ENCODE measurements around the gene PDCL2. TPM values are rescaled to one million over a fixed set of nuclear protein-coding genes. Genes with fewer than 3 reads are reported as not detected.
"Not testable (repeated sequence)": the region's sequence is repeated elsewhere in the genome, so short reads cannot be mapped to it uniquely, and the experiment has no call there.

PDCL2 gene
- total RNA-seq, 1 donor from 2014 or later: not detected

DNA sequence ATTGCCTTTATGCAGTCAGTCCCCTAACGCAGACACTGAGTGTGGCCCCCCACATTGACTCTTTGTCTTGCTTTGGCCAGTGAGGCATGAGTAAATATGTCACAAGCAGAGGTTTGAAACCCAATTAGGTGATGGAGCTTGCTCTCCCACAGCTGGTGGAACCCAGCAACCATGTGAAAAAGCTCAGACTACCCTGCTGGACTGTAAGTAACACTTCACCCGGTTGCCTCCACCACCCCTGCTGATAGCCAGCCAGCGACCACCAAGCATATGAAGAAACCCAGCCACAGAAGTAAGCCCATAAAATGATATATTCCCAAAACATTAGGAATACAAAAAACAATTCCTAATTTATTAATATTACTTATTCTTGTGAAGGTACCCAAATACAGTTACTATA is 21.6 kb upstream of the PDCL2 start:
- Mint-ChIP-seq H3K4me1 (ENCODE audit: low read depth) (no peaks in the 10 kb centered on the region), H3K9me3 (no peaks in the 10 kb centered on the region), H3K36me3 (ENCODE audit: low read depth) (no peaks in the 10 kb centered on the region), H3K27me3 (ENCODE audit: insufficient read depth) (no peaks in the 10 kb centered on the region), H3K4me3 (no peak overlapping the region), H3K27ac (no peak overlapping the region)
- DNase-seq (ENCODE audit: low spot score): no peak
- intact Hi-C loops (cut with micrococcal nuclease): no loop called here

DNA sequence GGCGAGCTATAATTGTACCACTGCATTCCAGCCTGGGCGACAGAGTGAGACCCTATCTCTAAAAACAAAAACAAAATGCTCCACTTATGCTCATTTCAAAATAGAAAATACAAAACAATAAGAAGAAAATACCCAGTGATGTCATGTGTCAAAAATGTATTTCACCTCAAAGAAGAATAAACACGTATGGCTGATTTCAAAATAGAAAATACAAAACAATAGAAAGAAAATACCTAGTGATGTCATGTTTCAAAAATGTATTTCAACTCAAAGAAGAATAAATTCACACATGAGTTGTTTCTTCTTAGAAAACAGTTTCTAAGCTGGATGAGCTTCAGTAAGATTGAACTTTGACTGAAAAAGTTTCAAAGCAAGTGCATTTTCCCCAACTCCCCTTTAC is 20.3 kb upstream of the PDCL2 start:
- Mint-ChIP-seq H3K27me3 (ENCODE audit: insufficient read depth) (no peaks in the 10 kb centered on the region), H3K36me3 (ENCODE audit: low read depth) (no peaks in the 10 kb centered on the region)

DNA sequence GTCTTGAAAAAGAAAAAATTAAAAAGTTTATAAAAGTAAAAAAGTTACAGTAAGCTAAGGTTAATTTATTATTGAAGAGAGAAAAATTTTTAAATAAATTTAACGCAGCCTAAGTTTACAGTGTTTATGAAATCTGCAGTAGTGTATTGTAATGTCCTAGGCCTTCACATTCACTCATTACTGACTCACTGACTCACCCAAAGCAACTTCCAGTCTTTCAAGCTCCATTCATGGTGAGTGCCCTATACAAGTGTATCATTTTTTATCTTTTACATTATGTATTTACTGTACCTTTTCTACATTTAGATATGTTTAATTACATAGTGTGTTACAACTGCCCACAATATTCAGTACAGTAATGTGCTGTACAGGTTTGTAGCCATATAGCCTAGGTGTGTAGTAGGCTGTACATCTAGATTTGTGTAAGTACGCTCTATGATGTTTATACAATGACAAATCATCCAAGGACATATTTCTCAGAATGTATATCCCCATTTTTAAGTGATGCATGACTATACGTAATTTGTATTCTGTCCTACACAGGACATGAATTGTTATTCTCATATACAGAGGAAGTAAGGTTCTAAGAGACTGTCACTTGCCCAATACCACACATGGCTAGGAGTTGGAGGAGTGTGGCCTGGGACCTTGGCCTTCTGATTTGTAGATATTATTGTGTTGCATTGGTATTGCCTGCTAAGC is 19.5 kb upstream of the PDCL2 start:
- Mint-ChIP-seq H3K27ac (no peak overlapping the region), H3K36me3 (ENCODE audit: low read depth) (no peaks in the 10 kb centered on the region), H3K27me3 (ENCODE audit: insufficient read depth) (no peaks in the 10 kb centered on the region), H3K9me3 (no peaks in the 10 kb centered on the region), H3K4me1 (ENCODE audit: low read depth) (no peaks in the 10 kb centered on the region), H3K4me3 (no peak overlapping the region)
- intact Hi-C loops (cut with micrococcal nuclease): no loop called here
- DNase-seq (ENCODE audit: low spot score): no peak

More for the DNA sequence above, 20.3 kb upstream of the PDCL2 start:
- Mint-ChIP-seq H3K9me3 (no peaks in the 10 kb centered on the region), H3K27ac (no peak overlapping the region), H3K4me3 (no peak overlapping the region), H3K4me1 (ENCODE audit: low read depth) (no peaks in the 10 kb centered on the region)
- intact Hi-C loops (cut with micrococcal nuclease): no loop called here
- DNase-seq (ENCODE audit: low spot score): no peak

DNA sequence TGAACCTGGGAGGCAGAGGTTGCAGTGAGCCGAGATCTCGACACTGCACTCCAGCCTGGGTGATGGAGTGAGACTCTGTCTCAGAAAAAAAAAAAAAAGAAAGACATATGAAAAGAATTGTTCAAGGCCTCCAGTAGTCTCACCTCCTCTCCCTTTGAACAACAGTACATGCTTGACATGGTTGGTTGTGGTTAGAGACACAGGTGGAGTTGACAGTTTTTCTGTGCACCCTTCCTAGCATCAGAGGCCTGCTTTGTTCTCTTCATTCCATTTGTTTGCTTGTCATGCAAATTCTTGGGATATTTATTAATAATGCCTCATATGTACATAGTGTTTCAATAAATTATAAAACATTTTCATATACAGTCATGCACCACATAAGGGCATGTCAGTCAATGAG is 18.3 kb upstream of the PDCL2 start:
- no peak overlapping the region for H3K4me3 Mint-ChIP-seq
- no peak overlapping the region for H3K27ac Mint-ChIP-seq
- no peaks in the 10 kb centered on the region for H3K36me3 Mint-ChIP-seq (ENCODE audit: low read depth)
- H3K27me3 Mint-ChIP-seq (ENCODE audit: insufficient read depth): no peaks in the 10 kb centered on the region
- H3K4me1 Mint-ChIP-seq (ENCODE audit: low read depth): no peaks in the 10 kb centered on the region
- DNase-seq (ENCODE audit: low spot score): no peak
- H3K9me3 Mint-ChIP-seq: no peaks in the 10 kb centered on the region
- intact Hi-C loops (cut with micrococcal nuclease): no loop called here

DNA sequence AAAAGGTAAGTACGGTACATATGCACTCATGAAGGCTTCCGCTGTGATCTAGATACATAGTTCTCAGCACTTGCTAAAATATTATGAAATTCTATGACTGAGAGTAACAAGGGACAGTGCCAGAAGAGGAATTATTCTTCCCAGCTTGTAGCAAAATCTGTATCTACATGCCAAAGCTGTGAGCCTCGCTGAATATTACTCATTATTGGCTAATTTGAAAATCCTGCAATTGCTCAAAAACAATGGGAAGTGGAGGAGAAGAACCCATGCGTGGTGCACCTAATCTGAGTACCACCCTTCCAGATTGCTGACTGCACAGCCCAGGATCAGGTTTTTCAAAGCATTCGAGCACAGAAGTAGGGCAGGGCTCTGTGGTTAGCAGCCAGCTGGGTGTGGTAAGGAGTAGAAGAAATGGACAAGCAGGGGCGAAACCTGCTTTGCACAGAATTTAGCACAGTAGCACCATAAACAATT is 17.4 kb upstream of the PDCL2 start:
- no peaks in the 10 kb centered on the region for H3K36me3 Mint-ChIP-seq (ENCODE audit: low read depth)
- intact Hi-C loops (cut with micrococcal nuclease): no loop called here
- no peak overlapping the region for H3K27ac Mint-ChIP-seq
- no peak for DNase-seq (ENCODE audit: low spot score)
- H3K27me3 Mint-ChIP-seq (ENCODE audit: insufficient read depth): no peaks in the 10 kb centered on the region
- no peaks in the 10 kb centered on the region for H3K4me1 Mint-ChIP-seq (ENCODE audit: low read depth)
- no peak overlapping the region for H3K4me3 Mint-ChIP-seq
- no peaks in the 10 kb centered on the region for H3K9me3 Mint-ChIP-seq

DNA sequence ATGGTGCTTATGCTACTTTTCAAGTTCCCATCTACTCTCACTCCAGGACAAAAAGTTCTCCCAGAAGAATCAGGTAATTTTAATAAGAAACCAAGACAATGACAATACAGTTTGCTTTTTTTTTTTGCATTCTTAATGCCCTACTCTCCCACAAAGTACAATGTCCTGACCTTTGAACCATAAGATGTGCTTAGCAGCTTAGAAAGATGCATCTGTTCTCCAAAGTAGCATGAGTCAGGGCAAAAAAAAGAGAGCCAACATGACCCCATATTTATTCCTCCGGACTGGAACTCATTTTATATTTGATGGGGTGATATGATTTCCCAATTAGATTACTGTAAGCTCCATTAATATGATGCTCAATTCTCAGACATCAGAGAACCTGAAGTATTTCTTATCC is 16.5 kb upstream of the PDCL2 start:
- intact Hi-C loops (cut with micrococcal nuclease): no loop called here
- no peaks in the 10 kb centered on the region for H3K27me3 Mint-ChIP-seq (ENCODE audit: insufficient read depth)

DNA sequence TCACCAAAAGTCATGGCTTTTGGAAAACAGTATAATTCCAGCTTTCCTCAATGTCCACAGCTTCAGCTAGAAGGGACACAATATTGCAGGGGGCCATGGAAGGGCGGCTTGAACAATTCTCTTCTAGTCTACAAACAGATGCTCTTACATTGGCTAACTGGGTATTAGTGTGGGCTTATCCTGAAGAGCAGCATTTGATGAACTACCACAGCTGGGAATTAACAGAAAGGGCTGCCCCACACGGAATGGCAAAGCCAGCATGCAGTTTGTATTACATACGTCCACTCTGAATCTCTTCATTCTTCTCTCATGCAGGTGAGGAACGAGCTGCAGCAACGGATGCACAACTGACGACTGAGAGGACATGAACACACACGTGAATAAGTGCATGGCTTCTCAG is 13.0 kb upstream of the PDCL2 start:
- intact Hi-C loops (cut with micrococcal nuclease): no loop called here
- peaks cover 5% of the 10 kb centered on the region for H3K27me3 Mint-ChIP-seq (ENCODE audit: insufficient read depth)
- no peak overlapping the region for H3K4me3 Mint-ChIP-seq
- no peak overlapping the region for H3K27ac Mint-ChIP-seq
- H3K4me1 Mint-ChIP-seq (ENCODE audit: low read depth): no peaks in the 10 kb centered on the region
- DNase-seq (ENCODE audit: low spot score): no peak
- H3K9me3 Mint-ChIP-seq: no peaks in the 10 kb centered on the region
- H3K36me3 Mint-ChIP-seq (ENCODE audit: low read depth): no peaks in the 10 kb centered on the region

More for the DNA sequence above, 16.5 kb upstream of the PDCL2 start:
- H3K4me1 Mint-ChIP-seq (ENCODE audit: low read depth): no peaks in the 10 kb centered on the region
- no peak overlapping the region for H3K27ac Mint-ChIP-seq
- no peak for DNase-seq (ENCODE audit: low spot score)
- H3K4me3 Mint-ChIP-seq: no peak overlapping the region
- no peaks in the 10 kb centered on the region for H3K9me3 Mint-ChIP-seq
- no peaks in the 10 kb centered on the region for H3K36me3 Mint-ChIP-seq (ENCODE audit: low read depth)

DNA sequence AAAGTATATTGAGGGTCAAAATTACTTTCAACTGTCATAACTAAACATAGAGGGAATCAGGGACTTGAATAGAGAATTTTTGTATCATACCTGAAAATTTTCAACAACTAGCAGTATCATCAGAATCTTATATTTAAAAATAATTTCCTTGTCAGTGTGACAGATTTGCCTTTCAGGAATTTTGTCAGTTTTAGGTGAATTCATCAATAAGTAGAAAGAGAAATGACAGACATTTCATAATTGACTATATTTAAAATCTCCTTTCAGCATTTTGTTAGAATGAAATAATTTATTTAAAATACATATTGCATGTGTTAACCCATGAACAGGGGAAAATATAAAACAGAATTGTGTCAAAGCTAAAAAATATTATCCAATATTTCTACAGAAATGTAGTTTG is 8.6 kb upstream of the PDCL2 start:
- Mint-ChIP-seq H3K4me3 (no peak overlapping the region), H3K27me3 (ENCODE audit: insufficient read depth) (peaks cover 13% of the 10 kb centered on the region), H3K27ac (no peak overlapping the region), H3K9me3 (no peaks in the 10 kb centered on the region), H3K36me3 (ENCODE audit: low read depth) (no peaks in the 10 kb centered on the region), H3K4me1 (ENCODE audit: low read depth) (no peaks in the 10 kb centered on the region)
- intact Hi-C loops (cut with micrococcal nuclease): no loop called here
- DNase-seq (ENCODE audit: low spot score): no peak

DNA sequence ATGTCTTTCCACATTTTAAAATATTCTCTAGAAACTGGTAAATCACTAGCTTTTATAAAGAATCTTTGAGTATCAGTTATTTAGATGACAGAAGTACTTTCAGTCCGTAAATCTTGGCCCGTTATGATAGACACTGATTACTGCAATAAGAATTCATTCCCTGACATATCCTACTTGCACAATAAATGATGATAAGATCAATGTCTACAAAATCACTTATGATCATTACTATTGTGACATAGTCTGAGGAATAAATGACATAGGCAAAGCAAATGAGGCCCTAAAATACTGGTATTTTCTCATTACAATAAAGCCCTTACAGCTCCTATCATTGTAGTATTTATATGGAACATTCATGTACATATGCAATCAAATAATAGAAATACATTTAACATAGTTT is 6.6 kb upstream of the PDCL2 start:
- Mint-ChIP-seq H3K27me3 (ENCODE audit: insufficient read depth) (peaks cover 13% of the 10 kb centered on the region), H3K27ac (no peak overlapping the region), H3K4me3 (no peak overlapping the region), H3K4me1 (ENCODE audit: low read depth) (no peaks in the 10 kb centered on the region), H3K9me3 (no peaks in the 10 kb centered on the region), H3K36me3 (ENCODE audit: low read depth) (no peaks in the 10 kb centered on the region)
- intact Hi-C loops (cut with micrococcal nuclease): no loop called here
- no peak for DNase-seq (ENCODE audit: low spot score)

DNA sequence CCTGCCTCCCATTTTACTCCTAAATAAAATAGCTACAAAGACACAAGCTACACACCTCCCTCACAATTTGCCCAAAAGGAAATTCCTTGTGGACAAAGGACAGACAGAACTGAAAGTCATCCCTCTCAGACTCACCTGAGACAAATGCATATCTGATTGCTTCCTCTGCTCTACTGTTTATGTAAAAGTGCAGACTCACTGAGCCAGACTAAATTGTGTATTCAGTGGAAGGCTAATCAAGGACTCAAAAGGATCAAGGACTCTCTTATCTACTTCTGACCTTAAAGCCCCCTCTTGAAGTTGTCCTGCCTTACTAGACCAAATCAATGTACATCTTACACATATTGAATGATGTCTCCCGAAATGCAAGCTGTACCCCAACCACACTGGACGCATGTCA is 3.9 kb downstream of the PDCL2 start:
- Mint-ChIP-seq H3K36me3 (ENCODE audit: low read depth) (no peaks in the 10 kb centered on the region), H3K9me3 (peaks cover 3% of the 10 kb centered on the region), H3K4me3 (no peak overlapping the region), H3K4me1 (ENCODE audit: low read depth) (no peaks in the 10 kb centered on the region), H3K27ac (no peak overlapping the region), H3K27me3 (ENCODE audit: insufficient read depth) (peaks cover 1% of the 10 kb centered on the region)
- no peak for DNase-seq (ENCODE audit: low spot score)
- intact Hi-C loops (cut with micrococcal nuclease): no loop called here

DNA sequence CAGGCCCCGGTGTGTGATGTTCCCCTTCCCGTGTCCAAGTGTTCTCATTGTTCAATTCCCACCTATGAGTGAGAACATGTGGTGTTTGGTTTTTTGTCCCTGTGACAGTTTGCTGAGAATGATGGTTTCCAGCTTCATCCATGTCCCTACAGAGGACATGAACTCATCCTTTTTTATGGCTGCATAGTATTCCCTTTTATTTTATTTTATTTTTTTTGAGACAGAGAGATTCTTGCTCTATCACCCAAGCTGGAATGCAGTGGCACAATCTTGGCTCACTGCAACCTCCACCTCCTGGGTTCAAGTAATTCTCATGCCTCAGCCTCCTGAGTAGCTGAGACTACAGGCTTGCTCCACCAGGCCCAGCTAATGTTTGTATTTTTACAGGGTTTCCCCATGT is 9.3 kb downstream of the PDCL2 start:
- H3K9me3 Mint-ChIP-seq; DNase-seq (ENCODE audit: low spot score); H3K4me3 Mint-ChIP-seq; H3K36me3 Mint-ChIP-seq (ENCODE audit: low read depth); intact Hi-C loops (cut with micrococcal nuclease); H3K27me3 Mint-ChIP-seq (ENCODE audit: insufficient read depth); H3K4me1 Mint-ChIP-seq (ENCODE audit: low read depth); H3K27ac Mint-ChIP-seq: not testable (repeated sequence)

DNA sequence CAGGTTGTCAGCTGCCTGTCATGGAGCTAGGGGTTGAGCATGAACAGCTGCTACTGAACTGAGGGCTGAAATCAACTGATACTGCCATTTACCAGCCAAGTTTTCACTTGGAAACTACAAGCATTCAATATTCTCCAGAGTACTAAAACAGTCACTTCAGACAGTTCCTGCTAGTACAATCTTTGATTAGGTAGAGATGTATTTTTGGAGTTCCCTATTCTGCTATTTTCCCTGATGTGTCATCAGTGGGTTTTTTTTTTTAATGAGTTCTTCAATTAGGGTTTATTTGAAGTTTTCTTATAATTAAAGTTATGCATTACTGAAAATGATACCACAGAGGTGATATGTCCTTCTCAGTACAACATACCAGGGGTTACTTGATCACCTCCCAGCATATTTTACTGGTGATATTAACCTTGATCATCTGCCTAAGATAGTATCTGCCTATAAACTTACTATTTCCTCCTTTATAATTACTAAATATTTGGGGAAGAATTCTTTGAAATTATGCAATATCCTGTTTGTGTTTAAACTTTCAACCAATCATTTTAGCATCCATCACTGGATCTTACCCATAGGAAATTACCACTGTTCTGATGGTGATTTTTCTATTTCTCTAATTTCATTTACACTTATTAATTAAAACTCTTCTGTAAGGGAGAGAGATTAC is 13.6 kb downstream of the PDCL2 start:
- Mint-ChIP-seq H3K4me1 (ENCODE audit: low read depth) (no peaks in the 10 kb centered on the region), H3K27ac (no peak overlapping the region), H3K27me3 (ENCODE audit: insufficient read depth) (no peaks in the 10 kb centered on the region), H3K9me3 (peaks cover 22% of the 10 kb centered on the region), H3K36me3 (ENCODE audit: low read depth) (peaks cover 2% of the 10 kb centered on the region), H3K4me3 (no peak overlapping the region)
- intact Hi-C loops (cut with micrococcal nuclease): no loop called here
- DNase-seq (ENCODE audit: low spot score): no peak

DNA sequence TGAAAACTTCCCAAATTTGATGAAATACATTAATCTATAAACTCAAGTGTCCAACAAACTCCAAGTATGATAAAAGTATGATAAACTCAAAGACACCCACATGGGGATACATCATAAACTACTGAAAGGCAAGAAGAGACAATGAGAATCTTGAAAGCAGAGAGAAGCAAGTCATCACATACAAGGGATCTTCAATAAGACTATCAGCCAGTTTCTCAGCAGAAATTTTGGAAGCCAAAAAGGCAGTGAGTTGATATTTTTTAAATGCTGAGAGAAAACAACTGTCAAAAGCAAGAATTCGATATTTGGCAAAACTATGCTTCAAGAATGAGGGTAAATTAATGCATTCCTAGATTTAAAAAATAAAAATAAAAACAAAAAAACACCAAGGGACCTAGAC is 16.5 kb downstream of the PDCL2 start:
- Mint-ChIP-seq H3K36me3 (ENCODE audit: low read depth) (peaks cover 2% of the 10 kb centered on the region), H3K4me3 (no peak overlapping the region), H3K9me3 (peaks cover 22% of the 10 kb centered on the region), H3K27me3 (ENCODE audit: insufficient read depth) (peaks cover 5% of the 10 kb centered on the region), H3K27ac (no peak overlapping the region), H3K4me1 (ENCODE audit: low read depth) (no peaks in the 10 kb centered on the region)
- DNase-seq (ENCODE audit: low spot score): no peak
- intact Hi-C loops (cut with micrococcal nuclease): no loop called here
